GM10248 (cell line): ENCODE measurements around the gene SPRY2.

Experiments
- CTCF ChIA-PET: fragments of 300-600 bp; sonication (Branson Sonifier 250); formaldehyde crosslinking; extraction: SDS; loops from one replicate; lab custom pipeline; 2021; ENCODE audit warnings: antibody characterized with exemption; lab: Yijun Ruan, JAX
- POLR2A ChIA-PET: fragments of 350-650 bp; sonication (Branson Sonifier 250); formaldehyde crosslinking; extraction: SDS; loops from one replicate; lab custom pipeline; 2020; ENCODE audit warnings: antibody characterized with exemption; lab: Yijun Ruan, JAX
- DNase-seq: peaks from one replicate; pipeline ENCODE4 v3.0.0; 2012; ENCODE audit errors: extremely low spot score
- CTCF ChIP-seq: IDR thresholded peaks from 2 replicates; pipeline ENCODE4 v1.5.1; 2012; ENCODE audit warnings: mild to moderate bottlenecking, low read depth; ENCODE audit errors: extremely low read depth, missing control alignments, control extremely low read depth

Gene SPRY2

DNA sequence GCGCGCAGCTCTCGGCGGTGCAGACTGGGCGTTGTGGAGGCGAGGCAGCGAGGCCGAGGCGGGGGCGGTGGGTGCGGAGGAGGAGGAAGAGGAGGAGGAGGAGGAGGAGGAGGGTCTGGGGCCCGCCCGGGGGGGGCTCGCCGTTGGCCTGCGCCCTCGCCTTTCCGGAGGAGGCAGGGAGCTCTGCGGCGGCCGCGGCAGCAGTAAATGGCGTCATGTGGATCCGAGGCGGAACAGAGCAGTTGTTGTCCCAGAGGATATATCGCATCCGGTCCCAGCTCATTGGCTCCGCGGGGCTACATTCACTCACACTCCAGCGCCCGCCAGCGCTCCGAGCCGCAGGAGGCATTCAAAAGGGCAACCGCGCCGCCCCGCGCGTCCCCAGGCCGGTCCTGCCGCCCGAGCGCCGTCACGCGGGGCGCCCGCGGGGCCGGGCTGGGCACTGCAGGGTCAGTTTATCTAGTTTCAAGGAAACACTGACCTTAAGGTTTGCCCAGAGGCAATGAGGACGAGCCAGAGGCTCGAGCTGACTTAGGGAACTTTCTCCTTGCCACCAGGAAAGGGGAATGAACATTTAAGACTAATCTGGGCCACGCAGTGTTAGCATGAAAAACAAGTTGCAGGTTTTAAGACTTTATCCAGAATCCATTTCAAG, at the start of gene SPRY2:
SPRY2 (minus strand) TSS at position 26 of the 655 bp plus-strand sequence. CDS start 3,421 bp downstream, outside the sequence.
- ChIA-PET CTCF (interaction anchor here (0.9 to 2.0 kb wide), 8 partner anchors 12 to 676 kb away, joined by 3 to 5 read pairs (median 4); no protein-coding TSS in a partner anchor), POLR2A (interaction anchor here (0.5 kb wide), 1 partner anchor 28 kb away, joined by 3 read pairs; no protein-coding TSS in a partner anchor)
- DNase-seq, result peak; percentile 59
- peak; percentile 3 for TF ChIP-seq CTCF

- no peak for DNase-seq
- ChIA-PET CTCF (no interaction called here), POLR2A (no interaction called here)
- no peak for TF ChIP-seq CTCF
Measured at GRCh38 chr13:80390338-80390737, 49.4 kb upstream of the SPRY2 start.

- no peak for TF ChIP-seq CTCF
- DNase-seq, result no peak
- ChIA-PET CTCF (interaction anchor here (1.6 kb wide), 1 partner anchor 33 kb away, joined by 3 read pairs; no protein-coding TSS in a partner anchor), POLR2A (no interaction called here)
Measured at GRCh38 chr13:80389073-80390038, 48.4 kb upstream of the SPRY2 start.

GRCh38 chr13:80388506-80388905, 47.6 kb upstream of the SPRY2 start:
- TF ChIP-seq CTCF, result no peak
- ChIA-PET CTCF (interaction anchor here (1.1 to 1.6 kb wide), 3 partner anchors 19 to 44 kb away, joined by 3 to 4 read pairs (median 3); no protein-coding TSS in a partner anchor), POLR2A (no interaction called here)
- DNase-seq, result no peak

DNA sequence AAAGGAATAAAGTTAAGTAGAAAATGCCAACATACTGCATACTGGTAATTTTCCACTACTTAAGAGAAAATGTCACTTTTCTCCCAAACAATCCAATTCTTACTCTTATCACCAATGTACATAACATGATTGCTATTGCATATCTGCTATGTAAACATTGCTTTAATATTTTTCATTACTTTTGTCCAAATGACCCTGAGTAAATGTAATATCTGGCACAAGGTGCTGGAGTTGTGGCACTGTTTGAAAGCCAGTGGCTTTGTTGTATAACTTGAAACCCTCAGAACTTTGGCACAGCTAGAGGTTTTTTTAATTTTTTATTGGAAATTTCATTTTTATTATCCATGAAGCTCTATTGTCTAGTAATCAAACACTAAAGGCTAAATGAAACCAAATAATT, 45.7 kb upstream of the SPRY2 start:
- TF ChIP-seq CTCF, result no peak
- CTCF ChIA-PET, result interaction anchor here (0.7 kb wide), 1 partner anchor 24 kb away, joined by 3 read pairs; no protein-coding TSS in a partner anchor
- POLR2A ChIA-PET, result no interaction called here
- DNase-seq, result no peak

DNA sequence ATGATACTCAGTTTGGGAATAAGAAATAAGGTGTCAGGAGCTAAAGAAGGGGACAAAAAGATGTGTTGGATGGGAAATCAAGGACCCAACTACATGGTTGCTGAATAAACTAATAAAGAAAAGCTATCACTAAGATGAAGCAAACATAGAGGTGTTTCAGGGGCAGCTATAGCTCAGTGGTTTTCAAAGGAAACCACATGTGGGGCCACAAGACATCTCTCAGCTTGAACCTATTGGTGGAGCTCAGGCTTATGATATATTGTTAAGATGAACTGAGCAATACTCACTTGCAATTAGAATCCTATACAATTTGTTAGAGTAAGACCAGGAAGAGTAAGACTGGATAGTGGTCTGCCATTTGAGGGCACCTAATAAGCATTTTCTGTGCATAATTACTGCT, 45.1 kb upstream of the SPRY2 start:
- ChIA-PET CTCF (interaction anchor here (0.7 kb wide), 1 partner anchor 23 kb away, joined by 3 read pairs; no protein-coding TSS in a partner anchor), POLR2A (no interaction called here)
- TF ChIP-seq CTCF, result no peak
- no peak for DNase-seq
